GM12892 (cell line): Measurements from ENCODE around the gene MRM1.
A peak's percentile ranks its signal among the peaks of the same experiment; 100 is the strongest.
"Not testable (repeated sequence)": the region's sequence is repeated elsewhere in the genome, so short reads cannot be mapped to it uniquely, and the experiment has no call there.

Experiments used
- DNase-seq: peaks from one replicate; pipeline ENCODE4 v3.0.0; 2011; ENCODE audit not compliant: insufficient read length
- FAIRE-seq: peaks from 2 replicates; lab custom pipeline; 2011; peaks lifted over from hg19 to GRCh38; lab: Jason Lieb, UNC
- POLR2A ChIP-seq: IDR thresholded peaks from 2 replicates; pipeline ENCODE4 v1.6.1; 2011; ENCODE audit warnings: low read depth, low read length, control low read depth
- POLR2AphosphoS5 ChIP-seq: IDR thresholded peaks from 2 replicates; pipeline ENCODE4 v1.6.1; 2011; ENCODE audit warnings: low read depth, low read length, control low read depth
- TAF1 ChIP-seq: IDR thresholded peaks from 2 replicates; pipeline ENCODE4 v1.6.1; 2011; ENCODE audit warnings: low read depth, mild to moderate bottlenecking, control low read depth, low read length, borderline replicate concordance

The MRM1 gene

GRCh38 chr17:36593656-36594316 is 7.6 kb upstream of the MRM1 start:
- no peak for FAIRE-seq
- no peak for TF ChIP-seq POLR2AphosphoS5
- no peak for TF ChIP-seq TAF1
- TF ChIP-seq POLR2A = no peak
- no peak for DNase-seq

GRCh38 chr17:36594626-36595401 is 6.6 kb upstream of the MRM1 start:
- no peak for TF ChIP-seq TAF1
- TF ChIP-seq POLR2AphosphoS5 = no peak
- TF ChIP-seq POLR2A = no peak
- DNase-seq (no peak), FAIRE-seq (no peak)

GRCh38 chr17:36597226-36597625 is 4.2 kb upstream of the MRM1 start:
- TF ChIP-seq POLR2A = no peak
- no peak for TF ChIP-seq TAF1
- FAIRE-seq (no peak), DNase-seq (no peak)

- TF ChIP-seq POLR2AphosphoS5 (no peak), TAF1 (no peak)
- DNase-seq (no peak), FAIRE-seq (no peak)
Measured at GRCh38 chr17:36597866-36598777, 3.3 kb upstream of the MRM1 start.

GRCh38 chr17:36598951-36599401 is 2.4 kb upstream of the MRM1 start:
- TF ChIP-seq POLR2A = no peak
- no peak for TF ChIP-seq TAF1
- TF ChIP-seq POLR2AphosphoS5 = no peak
- FAIRE-seq (no peak), DNase-seq (no peak)

- FAIRE-seq (no peak), DNase-seq (no peak)
- TF ChIP-seq TAF1 (no peak), POLR2A (no peak), POLR2AphosphoS5 (no peak)
Measured at GRCh38 chr17:36599546-36600250, 1.7 kb upstream of the MRM1 start.

GRCh38 chr17:36600465-36600864 is 918 bp upstream of the MRM1 start:
- TF ChIP-seq POLR2A = no peak
- no peak for TF ChIP-seq TAF1
- TF ChIP-seq POLR2AphosphoS5 = no peak
- DNase-seq (no peak), FAIRE-seq (no peak)

GRCh38 chr17:36600936-36601302 is 464 bp upstream of the MRM1 start:
- FAIRE-seq (no peak), DNase-seq (no peak)
- TF ChIP-seq POLR2AphosphoS5 = no peak
- no peak for TF ChIP-seq POLR2A
- no peak for TF ChIP-seq TAF1

- FAIRE-seq (no peak), DNase-seq (no peak)
- TF ChIP-seq TAF1 (no peak), POLR2A (no peak), POLR2AphosphoS5 (no peak)
Measured at GRCh38 chr17:36602030-36602748, 806 bp downstream of the MRM1 start.

- TF ChIP-seq TAF1 (no peak), POLR2A (no peak), POLR2AphosphoS5 (no peak)
- no peak for FAIRE-seq
- peak; percentile 54 for DNase-seq
Measured at GRCh38 chr17:36602924-36603384, 1.6 kb downstream of the MRM1 start.

GRCh38 chr17:36605028-36605427 is 3.6 kb downstream of the MRM1 start:
- not testable (repeated sequence) for DNase-seq, FAIRE-seq
